Astrocyte of the hippocampus (primary cell): ENCODE results near the gene SCAPER.

Experiments
- DNase-seq: peaks from one replicate; pipeline ENCODE4 v3.0.0; 2011; ENCODE audit warnings: low read depth, low spot score

SCAPER gene

DNA sequence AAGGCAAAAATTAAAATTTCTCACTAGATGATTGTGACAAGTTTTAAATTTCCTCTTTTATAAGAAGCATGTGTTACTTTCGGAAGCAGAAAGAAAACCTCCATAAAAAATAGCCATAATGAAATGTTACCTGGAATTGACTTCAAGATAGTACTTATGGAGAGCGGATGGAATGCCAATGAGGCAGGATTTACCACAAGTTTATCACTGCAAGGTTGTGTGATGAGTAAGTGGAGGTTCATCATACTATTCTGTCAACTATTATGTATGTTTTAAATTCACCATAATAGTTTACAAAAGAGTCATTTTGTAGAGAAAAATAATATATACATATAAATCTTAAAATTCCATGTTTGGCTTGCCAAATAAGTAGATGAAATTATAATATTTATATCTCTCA lies 230.3 kb downstream of the SCAPER start:
- DNase-seq: peak; percentile 14

DNA sequence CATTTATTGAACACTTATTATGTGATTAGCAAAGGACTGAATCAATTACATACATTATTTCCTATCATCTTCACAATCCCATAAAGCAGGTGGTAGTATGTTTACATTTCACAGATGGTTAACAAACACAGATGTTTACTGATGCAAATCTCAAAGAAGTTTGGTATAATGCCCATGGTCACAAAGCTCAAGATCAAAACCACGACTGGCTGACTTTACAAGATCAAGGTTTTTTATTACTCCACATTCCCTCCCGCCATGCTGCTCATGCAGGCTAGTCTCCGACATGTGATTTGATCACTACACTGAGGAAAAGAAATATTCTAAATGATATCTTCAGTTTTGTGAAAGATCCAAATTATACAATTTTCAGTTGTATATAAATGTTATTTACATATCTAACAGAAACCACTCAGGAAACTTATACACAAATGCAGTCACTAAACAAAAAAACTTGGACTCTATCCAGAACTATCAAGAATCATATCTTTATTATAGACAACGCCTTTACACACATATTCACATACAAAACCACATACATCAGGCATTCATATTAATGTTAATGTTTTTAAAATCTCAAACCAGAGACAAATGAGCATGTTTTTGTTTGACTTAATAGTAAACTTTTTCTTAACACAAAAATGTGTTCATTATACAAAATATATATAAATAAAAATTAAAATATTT lies 235.5 kb downstream of the SCAPER start:
- no peak for DNase-seq

DNA sequence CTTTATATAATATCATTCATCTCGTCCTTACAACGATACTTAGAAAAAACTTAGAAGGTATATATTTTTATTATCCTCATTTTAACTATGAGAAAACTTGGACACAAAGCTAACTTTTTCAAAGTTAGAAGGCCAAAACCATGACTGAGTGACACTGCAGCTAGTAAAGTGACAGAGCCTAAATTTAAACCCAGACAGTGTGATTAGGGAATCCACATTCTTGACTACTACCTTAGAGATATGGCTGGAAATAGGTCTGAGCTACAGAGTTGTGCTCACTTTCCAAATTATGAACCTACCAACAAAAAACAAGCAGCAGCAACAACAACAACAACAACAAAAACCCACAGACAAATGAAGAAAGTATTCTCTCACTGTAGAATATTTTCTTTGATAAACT lies 236.2 kb downstream of the SCAPER start:
- no peak for DNase-seq

DNA sequence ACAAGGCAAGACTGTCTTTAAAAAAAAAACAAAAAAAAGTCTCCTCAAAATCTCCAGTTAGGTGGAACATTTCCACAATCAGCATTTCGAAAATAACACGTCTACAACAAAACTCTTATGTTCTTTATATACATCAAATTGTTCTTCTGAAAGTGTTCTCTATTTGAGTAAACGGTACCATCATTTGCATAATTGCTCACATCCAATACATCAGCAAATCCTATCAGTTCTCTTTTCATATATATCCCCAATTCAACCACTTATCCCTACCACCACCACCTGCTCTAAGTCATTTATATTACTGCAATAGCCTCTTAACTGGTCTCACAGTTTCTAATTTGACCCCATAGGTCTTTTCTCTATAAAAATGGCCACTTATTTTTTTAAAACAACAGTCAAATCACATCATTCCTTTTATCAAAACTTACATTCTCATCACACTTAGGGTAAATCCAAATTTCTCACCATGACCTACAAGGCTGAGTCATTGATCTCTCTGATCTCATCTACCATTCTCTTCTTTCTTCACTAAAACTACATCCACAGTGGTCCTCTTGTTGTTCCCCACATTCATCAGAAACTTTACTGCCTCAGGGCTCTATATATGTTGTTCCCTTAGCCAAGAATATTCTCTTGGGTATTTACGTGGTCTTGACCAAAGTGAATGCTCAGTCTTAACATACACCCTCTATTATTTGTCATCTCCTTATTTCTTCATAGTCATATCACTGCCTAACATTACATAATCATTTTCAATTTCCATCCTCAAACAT lies 237.0 kb downstream of the SCAPER start:
- DNase-seq: no peak

- no peak for DNase-seq
Measured at GRCh38 chr15:76664895-76665294, 240.2 kb downstream of the SCAPER start.

- no peak for DNase-seq
Measured at GRCh38 chr15:76664411-76664810, 240.7 kb downstream of the SCAPER start.

- no peak for DNase-seq
Measured at GRCh38 chr15:76663529-76663928, 241.6 kb downstream of the SCAPER start.

- no peak for DNase-seq
Measured at GRCh38 chr15:76648732-76649444, 256.3 kb downstream of the SCAPER start.

- no peak for DNase-seq
Measured at GRCh38 chr15:76647612-76648011, 257.5 kb downstream of the SCAPER start.

DNA sequence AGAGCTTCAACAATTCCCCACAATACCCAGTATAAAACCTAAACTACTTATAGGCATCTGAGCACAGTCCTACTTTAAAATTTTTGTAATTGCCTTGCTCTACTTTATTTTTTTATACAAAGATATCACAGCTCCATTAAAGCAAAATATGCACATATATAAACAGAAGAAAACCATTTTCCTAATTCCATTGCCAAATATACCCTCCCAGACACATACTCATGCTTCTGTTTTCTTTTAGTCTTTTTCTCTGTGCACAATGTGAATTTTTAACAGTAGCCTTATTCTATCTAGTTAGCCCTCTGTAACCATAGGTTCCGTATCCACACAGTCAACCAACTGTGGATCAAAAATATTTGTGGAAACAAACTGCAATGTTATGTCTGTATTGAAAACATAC lies 260.5 kb downstream of the SCAPER start:
- DNase-seq: no peak

DNA sequence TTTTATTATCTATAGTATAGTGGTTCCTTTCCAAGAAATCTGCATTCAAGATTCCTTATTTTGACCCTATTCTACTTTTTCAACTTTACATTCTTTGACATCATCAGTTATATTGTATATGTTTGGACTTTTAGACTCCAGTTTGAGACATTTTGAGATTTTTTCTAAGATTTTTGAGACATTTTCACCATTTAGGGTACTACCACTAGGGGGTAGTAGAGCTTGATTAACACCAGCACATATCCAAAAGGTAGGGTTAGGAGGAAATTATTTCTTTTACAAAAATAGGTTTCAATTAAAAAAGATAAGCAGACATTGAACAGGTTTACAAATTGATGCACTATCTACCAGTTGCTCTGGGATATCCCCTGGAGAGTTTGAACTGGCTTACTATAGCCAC lies 262.5 kb downstream of the SCAPER start:
- no peak for DNase-seq

DNA sequence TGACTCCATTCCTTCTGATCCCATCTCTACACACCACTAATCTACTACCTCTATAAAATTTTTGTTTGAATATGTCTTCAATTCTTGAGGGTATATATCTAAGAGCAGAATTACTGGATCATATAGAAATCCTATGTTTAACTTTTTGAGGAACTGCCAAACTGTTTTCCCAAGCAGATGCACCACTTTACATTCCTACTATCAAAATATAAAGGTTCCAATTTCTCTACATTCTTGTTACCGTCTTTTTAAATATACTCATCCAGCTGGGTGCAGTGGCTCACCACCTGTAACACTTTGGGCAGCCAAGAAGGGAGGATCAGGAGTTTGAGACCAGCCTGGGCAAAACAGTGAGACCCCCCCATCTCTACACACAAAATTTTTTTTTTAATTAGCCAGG lies 268.0 kb downstream of the SCAPER start:
- DNase-seq: no peak

DNA sequence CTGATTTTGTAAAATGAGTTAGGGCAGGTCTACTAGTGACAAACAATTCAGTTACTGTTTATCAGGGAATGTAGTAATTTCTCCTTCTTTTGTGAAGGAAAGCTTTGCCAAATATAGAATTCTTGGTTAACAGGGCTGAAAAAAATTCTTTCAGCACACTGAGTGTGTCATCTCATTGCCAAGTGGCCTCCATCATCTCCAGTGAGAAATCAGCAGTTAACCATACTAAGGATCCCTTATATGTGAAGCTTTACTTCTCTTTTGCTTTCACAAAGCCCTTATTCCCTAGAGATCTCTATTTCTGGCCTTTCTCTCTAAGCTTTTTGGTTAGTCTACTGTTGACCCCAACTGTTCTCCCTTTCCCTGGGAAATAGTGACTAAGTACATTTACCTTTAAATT lies 269.1 kb downstream of the SCAPER start:
- no peak for DNase-seq

GRCh38 chr15:76626611-76627010 lies 278.5 kb downstream of the SCAPER start:
- DNase-seq: no peak

DNA sequence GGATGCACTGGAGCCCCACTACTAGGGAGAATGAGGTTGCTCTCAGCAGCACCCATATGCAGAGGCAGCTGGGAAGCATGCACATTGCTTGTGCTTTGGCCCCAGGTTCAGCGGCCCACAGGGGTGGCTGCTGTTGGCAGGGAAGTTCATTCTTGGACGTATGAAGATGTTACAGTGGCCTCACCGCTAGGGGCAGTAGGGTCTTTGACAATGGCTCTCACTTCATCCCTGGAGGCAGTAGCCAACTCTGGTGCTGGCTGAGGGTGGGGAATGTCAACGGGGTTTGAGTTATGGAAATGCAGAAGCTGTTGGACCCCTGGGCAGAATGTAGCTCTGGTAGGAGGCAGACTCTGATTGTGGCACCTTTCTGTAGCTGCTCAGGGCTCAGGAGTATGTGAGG lies 279.9 kb downstream of the SCAPER start:
- DNase-seq: no peak

- DNase-seq: no peak
Measured at GRCh38 chr15:76614725-76615124, 290.4 kb downstream of the SCAPER start.

- DNase-seq: no peak
Measured at GRCh38 chr15:76588811-76589747, 316.1 kb downstream of the SCAPER start.

DNA sequence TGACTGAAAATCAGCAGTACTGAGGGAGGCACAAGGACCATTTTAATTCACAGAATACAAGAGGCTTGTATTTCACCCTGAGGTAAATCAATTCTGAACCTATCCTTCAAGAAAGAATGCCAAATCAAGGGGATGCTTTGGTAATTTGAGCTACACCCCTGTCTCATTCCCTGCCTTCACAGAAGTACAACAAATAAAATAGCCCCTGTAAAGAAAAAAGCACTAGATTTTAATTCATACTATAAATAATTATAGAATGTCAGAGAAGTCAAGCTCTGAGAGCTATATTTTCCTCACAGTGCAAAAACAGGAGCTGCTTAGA lies 319.6 kb downstream of the SCAPER start:
- DNase-seq: no peak

DNA sequence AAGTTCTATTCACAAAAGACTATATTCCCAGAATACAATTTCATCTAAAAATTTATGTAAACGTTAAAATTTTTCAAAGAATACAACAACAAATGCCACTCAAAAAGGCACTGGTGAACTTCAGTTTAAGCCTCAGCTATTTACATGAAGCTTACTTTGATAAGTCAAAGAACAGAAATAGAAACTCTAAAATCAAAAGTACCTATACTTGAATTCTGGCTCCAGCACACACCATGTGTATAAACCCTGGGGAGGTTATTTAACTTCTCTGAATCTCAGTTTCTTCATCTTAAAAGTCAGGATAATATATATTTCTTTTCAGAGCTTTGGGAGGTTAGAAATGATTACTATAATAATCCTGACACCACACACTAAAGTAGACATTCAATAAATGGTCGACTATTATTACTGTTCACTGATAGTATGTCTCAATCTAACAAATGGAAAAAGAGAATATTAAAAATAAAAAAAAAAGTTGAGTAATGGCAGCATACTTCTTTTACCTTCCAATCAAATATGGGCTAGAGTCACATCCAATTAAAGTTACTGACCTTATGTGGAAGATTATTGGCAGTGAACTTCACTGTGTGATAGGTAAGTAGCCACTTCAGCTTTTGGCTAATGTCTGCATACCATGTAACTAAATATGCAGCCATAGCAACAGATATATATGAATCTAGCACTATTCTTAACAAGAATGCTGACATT lies 320.1 kb downstream of the SCAPER start:
- DNase-seq: no peak

- no peak for DNase-seq
Measured at GRCh38 chr15:76582550-76582949, 322.6 kb downstream of the SCAPER start.

DNA sequence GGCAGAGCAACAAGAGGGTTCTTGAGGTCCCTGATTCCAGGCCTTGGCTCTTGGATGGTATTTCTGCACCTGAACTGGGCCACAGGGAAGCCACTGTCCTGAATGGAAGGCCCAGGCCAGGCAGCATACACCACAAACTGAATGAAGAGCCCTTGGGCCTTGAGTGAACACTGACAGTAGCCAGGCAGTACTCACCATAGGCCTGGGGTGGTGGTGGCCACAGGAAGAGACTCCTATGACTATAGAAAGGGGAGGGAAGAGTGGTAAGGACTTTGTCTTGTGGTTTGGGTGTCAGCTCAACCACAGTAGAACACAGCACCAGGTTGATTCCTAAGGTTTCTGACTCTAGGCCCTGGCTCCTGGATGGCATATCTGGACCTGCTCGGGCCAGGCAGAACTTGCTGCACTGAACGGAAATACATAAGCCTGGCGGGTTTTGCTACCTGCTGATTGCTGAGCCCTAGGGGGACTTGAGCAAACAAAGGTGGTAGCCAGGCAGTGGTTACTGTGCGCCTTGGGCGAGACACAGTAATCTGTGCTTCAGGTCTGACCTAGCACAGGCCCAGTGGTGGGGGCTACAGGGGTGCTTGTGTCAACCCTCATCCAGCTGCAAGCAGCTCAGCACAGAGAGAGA lies 327.1 kb downstream of the SCAPER start:
- no peak for DNase-seq
